ENCODE data around the gene TTC7B.

The TTC7B gene

GRCh38 chr14:90791486-90791885 is 24.7 kb downstream of the TTC7B start:
- DNase-seq = no peak

GRCh38 chr14:90788031-90788430 is 28.2 kb downstream of the TTC7B start:
- Histone ChIP-seq H3K9me3 (ENCODE audit: control insufficient read depth, low read length) (no peaks in the 10 kb centered on the region), H3K36me3 (ENCODE audit: control insufficient read depth, insufficient read depth, low read length) (no peaks in the 10 kb centered on the region), H3K27me3 (replicated peaks; ENCODE audit: control insufficient read depth, insufficient read depth, low read length, poor library complexity, severe bottlenecking) (no peaks in the 10 kb centered on the region), H3K27ac (ENCODE audit: insufficient read depth, low read length, poor library complexity, severe bottlenecking) (no peak overlapping the region), H3K4me3 (ENCODE audit: insufficient read depth, low read depth, low read length, poor library complexity, severe bottlenecking) (no peak overlapping the region), H3K4me1 (ENCODE audit: control insufficient read depth, insufficient read depth, low read length, poor library complexity, severe bottlenecking) (no peaks in the 10 kb centered on the region)
- DNase-seq = no peak

More at GRCh38 chr14:90791486-90791885, 24.7 kb downstream of the TTC7B start:
- Histone ChIP-seq H3K4me1 (ENCODE audit: control insufficient read depth, insufficient read depth, low read length, poor library complexity, severe bottlenecking) (no peaks in the 10 kb centered on the region), H3K27me3 (replicated peaks; ENCODE audit: control insufficient read depth, insufficient read depth, low read length, poor library complexity, severe bottlenecking) (no peaks in the 10 kb centered on the region), H3K36me3 (ENCODE audit: control insufficient read depth, insufficient read depth, low read length) (no peaks in the 10 kb centered on the region), H3K4me3 (ENCODE audit: insufficient read depth, low read depth, low read length, poor library complexity, severe bottlenecking) (no peak overlapping the region), H3K27ac (ENCODE audit: insufficient read depth, low read length, poor library complexity, severe bottlenecking) (no peak overlapping the region), H3K9me3 (ENCODE audit: control insufficient read depth, low read length) (no peaks in the 10 kb centered on the region)

GRCh38 chr14:90785876-90786450 is 30.3 kb downstream of the TTC7B start:
- no peak for DNase-seq
- no peak overlapping the region for H3K27ac ChIP-seq (ENCODE audit: insufficient read depth, low read length, poor library complexity, severe bottlenecking)
- no peak overlapping the region for H3K4me3 ChIP-seq (ENCODE audit: insufficient read depth, low read depth, low read length, poor library complexity, severe bottlenecking)

DNA sequence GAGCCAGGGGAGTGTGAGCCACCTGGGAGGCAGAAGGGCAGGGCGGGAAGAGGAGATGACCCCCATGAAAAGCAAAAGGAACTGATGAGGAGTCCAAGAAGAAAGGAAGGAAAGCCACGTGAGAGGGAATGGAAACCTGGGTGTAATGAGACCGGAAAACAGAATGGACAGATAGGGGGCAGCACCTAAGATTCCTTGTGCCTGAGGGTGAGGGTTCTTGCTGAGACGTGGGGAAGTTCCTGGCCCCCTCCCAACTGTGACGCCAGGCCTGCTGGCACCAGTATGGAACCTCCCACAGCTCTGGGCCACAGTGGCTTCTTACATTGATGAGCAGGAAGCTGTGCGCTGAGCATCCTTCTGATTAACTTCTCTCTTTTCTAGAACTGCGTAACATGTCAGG is 30.8 kb downstream of the TTC7B start:
- no peak for DNase-seq
- Histone ChIP-seq H3K4me1 (ENCODE audit: control insufficient read depth, insufficient read depth, low read length, poor library complexity, severe bottlenecking) (no peaks in the 10 kb centered on the region), H3K9me3 (ENCODE audit: control insufficient read depth, low read length) (no peaks in the 10 kb centered on the region), H3K4me3 (ENCODE audit: insufficient read depth, low read depth, low read length, poor library complexity, severe bottlenecking) (no peak overlapping the region), H3K27ac (ENCODE audit: insufficient read depth, low read length, poor library complexity, severe bottlenecking) (no peak overlapping the region), H3K36me3 (ENCODE audit: control insufficient read depth, insufficient read depth, low read length) (no peaks in the 10 kb centered on the region), H3K27me3 (replicated peaks; ENCODE audit: control insufficient read depth, insufficient read depth, low read length, poor library complexity, severe bottlenecking) (no peaks in the 10 kb centered on the region)

More at GRCh38 chr14:90785876-90786450, 30.3 kb downstream of the TTC7B start:
- no peaks in the 10 kb centered on the region for H3K4me1 ChIP-seq (ENCODE audit: control insufficient read depth, insufficient read depth, low read length, poor library complexity, severe bottlenecking)
- no peaks in the 10 kb centered on the region for H3K9me3 ChIP-seq (ENCODE audit: control insufficient read depth, low read length)
- H3K27me3 ChIP-seq (replicated peaks; ENCODE audit: control insufficient read depth, insufficient read depth, low read length, poor library complexity, severe bottlenecking) = no peaks in the 10 kb centered on the region
- no peaks in the 10 kb centered on the region for H3K36me3 ChIP-seq (ENCODE audit: control insufficient read depth, insufficient read depth, low read length)

DNA sequence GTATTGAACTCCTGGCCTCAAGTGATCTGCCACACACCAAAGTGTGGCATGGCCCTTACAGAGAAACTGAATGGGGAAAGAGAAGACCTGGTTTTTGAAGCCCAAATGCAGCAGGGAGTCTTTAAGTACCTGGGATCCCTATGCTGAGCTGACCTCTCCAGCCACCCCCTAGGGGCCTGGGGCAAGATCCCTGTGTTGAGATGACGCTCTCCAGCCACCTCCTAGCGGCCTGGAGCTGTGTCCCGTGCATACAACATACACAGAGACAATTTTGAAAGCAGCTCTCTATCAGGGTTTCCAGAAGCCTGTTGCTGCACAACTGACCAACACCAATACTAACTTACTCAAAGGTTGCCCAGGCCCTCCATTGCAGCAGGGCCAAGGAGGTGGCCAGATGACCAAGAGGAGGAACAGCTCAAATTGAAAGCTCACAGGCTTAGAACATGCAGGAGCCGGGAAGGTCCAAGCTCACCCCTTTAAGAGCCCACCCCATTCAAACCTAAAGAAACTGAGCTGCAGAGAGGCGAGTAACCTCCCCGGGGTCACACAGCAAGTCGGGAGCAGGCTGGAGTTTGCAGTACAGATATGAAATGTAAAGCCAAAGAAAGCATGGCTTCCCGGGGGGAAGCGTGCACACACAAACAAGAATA is 31.5 kb downstream of the TTC7B start:
- Histone ChIP-seq H3K36me3 (ENCODE audit: control insufficient read depth, insufficient read depth, low read length) (no peaks in the 10 kb centered on the region), H3K4me3 (ENCODE audit: insufficient read depth, low read depth, low read length, poor library complexity, severe bottlenecking) (no peak overlapping the region), H3K4me1 (ENCODE audit: control insufficient read depth, insufficient read depth, low read length, poor library complexity, severe bottlenecking) (no peaks in the 10 kb centered on the region), H3K27ac (ENCODE audit: insufficient read depth, low read length, poor library complexity, severe bottlenecking) (no peak overlapping the region), H3K9me3 (ENCODE audit: control insufficient read depth, low read length) (no peaks in the 10 kb centered on the region), H3K27me3 (replicated peaks; ENCODE audit: control insufficient read depth, insufficient read depth, low read length, poor library complexity, severe bottlenecking) (no peaks in the 10 kb centered on the region)
- DNase-seq = no peak

GRCh38 chr14:90783344-90783743 is 32.9 kb downstream of the TTC7B start:
- H3K4me3 ChIP-seq (ENCODE audit: insufficient read depth, low read depth, low read length, poor library complexity, severe bottlenecking) = no peak overlapping the region
- no peak for DNase-seq
- H3K27ac ChIP-seq (ENCODE audit: insufficient read depth, low read length, poor library complexity, severe bottlenecking) = no peak overlapping the region
- H3K36me3 ChIP-seq (ENCODE audit: control insufficient read depth, insufficient read depth, low read length) = no peaks in the 10 kb centered on the region
- H3K9me3 ChIP-seq (ENCODE audit: control insufficient read depth, low read length) = no peaks in the 10 kb centered on the region
- no peaks in the 10 kb centered on the region for H3K4me1 ChIP-seq (ENCODE audit: control insufficient read depth, insufficient read depth, low read length, poor library complexity, severe bottlenecking)
- H3K27me3 ChIP-seq (replicated peaks; ENCODE audit: control insufficient read depth, insufficient read depth, low read length, poor library complexity, severe bottlenecking) = no peaks in the 10 kb centered on the region

- no peak overlapping the region for H3K4me3 ChIP-seq (ENCODE audit: insufficient read depth, low read depth, low read length, poor library complexity, severe bottlenecking)
- no peaks in the 10 kb centered on the region for H3K9me3 ChIP-seq (ENCODE audit: control insufficient read depth, low read length)
- H3K27ac ChIP-seq (ENCODE audit: insufficient read depth, low read length, poor library complexity, severe bottlenecking) = no peak overlapping the region
- no peaks in the 10 kb centered on the region for H3K4me1 ChIP-seq (ENCODE audit: control insufficient read depth, insufficient read depth, low read length, poor library complexity, severe bottlenecking)
- no peaks in the 10 kb centered on the region for H3K36me3 ChIP-seq (ENCODE audit: control insufficient read depth, insufficient read depth, low read length)
- DNase-seq = no peak
- no peaks in the 10 kb centered on the region for H3K27me3 ChIP-seq (replicated peaks; ENCODE audit: control insufficient read depth, insufficient read depth, low read length, poor library complexity, severe bottlenecking)
These were observed 33.3 kb downstream of the TTC7B start for GRCh38 chr14:90782892-90783291.

DNA sequence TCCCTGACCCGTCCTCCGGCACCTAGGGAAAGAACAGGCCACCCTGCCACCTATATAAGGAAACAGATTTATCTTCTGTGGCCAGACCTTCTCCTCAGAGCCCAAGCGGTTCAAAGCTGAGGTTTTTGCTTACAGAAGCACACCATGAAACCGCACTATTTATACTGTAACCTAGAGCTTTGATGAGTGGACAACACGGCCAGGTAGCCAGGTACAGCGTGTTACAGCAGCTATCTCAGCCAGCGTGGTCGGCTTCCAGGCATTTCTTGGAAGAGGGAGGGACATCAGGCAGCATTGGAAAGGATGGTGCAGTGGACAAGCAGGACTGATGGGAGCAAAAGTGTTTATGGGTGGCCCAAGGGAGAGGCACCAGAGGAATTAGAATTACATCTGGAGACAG is 34.4 kb downstream of the TTC7B start:
- Histone ChIP-seq H3K27ac (ENCODE audit: insufficient read depth, low read length, poor library complexity, severe bottlenecking) (no peak overlapping the region), H3K9me3 (ENCODE audit: control insufficient read depth, low read length) (no peaks in the 10 kb centered on the region), H3K4me3 (ENCODE audit: insufficient read depth, low read depth, low read length, poor library complexity, severe bottlenecking) (no peak overlapping the region), H3K4me1 (ENCODE audit: control insufficient read depth, insufficient read depth, low read length, poor library complexity, severe bottlenecking) (no peaks in the 10 kb centered on the region), H3K36me3 (ENCODE audit: control insufficient read depth, insufficient read depth, low read length) (no peaks in the 10 kb centered on the region), H3K27me3 (replicated peaks; ENCODE audit: control insufficient read depth, insufficient read depth, low read length, poor library complexity, severe bottlenecking) (no peaks in the 10 kb centered on the region)
- DNase-seq = no peak

- H3K4me3 ChIP-seq (ENCODE audit: insufficient read depth, low read depth, low read length, poor library complexity, severe bottlenecking) = no peak overlapping the region
- H3K27me3 ChIP-seq (replicated peaks; ENCODE audit: control insufficient read depth, insufficient read depth, low read length, poor library complexity, severe bottlenecking) = no peaks in the 10 kb centered on the region
- H3K9me3 ChIP-seq (ENCODE audit: control insufficient read depth, low read length) = no peaks in the 10 kb centered on the region
- DNase-seq = no peak
- no peaks in the 10 kb centered on the region for H3K4me1 ChIP-seq (ENCODE audit: control insufficient read depth, insufficient read depth, low read length, poor library complexity, severe bottlenecking)
- no peak overlapping the region for H3K27ac ChIP-seq (ENCODE audit: insufficient read depth, low read length, poor library complexity, severe bottlenecking)
- H3K36me3 ChIP-seq (ENCODE audit: control insufficient read depth, insufficient read depth, low read length) = no peaks in the 10 kb centered on the region
These were observed 34.9 kb downstream of the TTC7B start for GRCh38 chr14:90781344-90781761.

GRCh38 chr14:90780519-90780918 is 35.7 kb downstream of the TTC7B start:
- no peak for DNase-seq
- H3K27me3 ChIP-seq (replicated peaks; ENCODE audit: control insufficient read depth, insufficient read depth, low read length, poor library complexity, severe bottlenecking) = no peaks in the 10 kb centered on the region
- no peaks in the 10 kb centered on the region for H3K4me1 ChIP-seq (ENCODE audit: control insufficient read depth, insufficient read depth, low read length, poor library complexity, severe bottlenecking)
- no peaks in the 10 kb centered on the region for H3K9me3 ChIP-seq (ENCODE audit: control insufficient read depth, low read length)
- no peaks in the 10 kb centered on the region for H3K36me3 ChIP-seq (ENCODE audit: control insufficient read depth, insufficient read depth, low read length)
- no peak overlapping the region for H3K4me3 ChIP-seq (ENCODE audit: insufficient read depth, low read depth, low read length, poor library complexity, severe bottlenecking)
- no peak overlapping the region for H3K27ac ChIP-seq (ENCODE audit: insufficient read depth, low read length, poor library complexity, severe bottlenecking)
